ENCODE results near the gene FBLN1.

FBLN1 gene

GRCh38 chr22:45473626-45474237 is 29.0 kb upstream of the FBLN1 start:
- no peak for TF ChIP-seq CTCF (IDR thresholded peaks at IDR 0.05; ENCODE audit: low read depth, low read length)
- no peak for TF ChIP-seq EZH2phosphoT487 (IDR thresholded peaks at IDR 0.05; ENCODE audit: low read depth)
- H3K4me1 ChIP-seq (ENCODE audit: low read length) = no peaks in the 10 kb centered on the region
- H3K4me2 ChIP-seq (ENCODE audit: low read length) = no peak overlapping the region

DNA sequence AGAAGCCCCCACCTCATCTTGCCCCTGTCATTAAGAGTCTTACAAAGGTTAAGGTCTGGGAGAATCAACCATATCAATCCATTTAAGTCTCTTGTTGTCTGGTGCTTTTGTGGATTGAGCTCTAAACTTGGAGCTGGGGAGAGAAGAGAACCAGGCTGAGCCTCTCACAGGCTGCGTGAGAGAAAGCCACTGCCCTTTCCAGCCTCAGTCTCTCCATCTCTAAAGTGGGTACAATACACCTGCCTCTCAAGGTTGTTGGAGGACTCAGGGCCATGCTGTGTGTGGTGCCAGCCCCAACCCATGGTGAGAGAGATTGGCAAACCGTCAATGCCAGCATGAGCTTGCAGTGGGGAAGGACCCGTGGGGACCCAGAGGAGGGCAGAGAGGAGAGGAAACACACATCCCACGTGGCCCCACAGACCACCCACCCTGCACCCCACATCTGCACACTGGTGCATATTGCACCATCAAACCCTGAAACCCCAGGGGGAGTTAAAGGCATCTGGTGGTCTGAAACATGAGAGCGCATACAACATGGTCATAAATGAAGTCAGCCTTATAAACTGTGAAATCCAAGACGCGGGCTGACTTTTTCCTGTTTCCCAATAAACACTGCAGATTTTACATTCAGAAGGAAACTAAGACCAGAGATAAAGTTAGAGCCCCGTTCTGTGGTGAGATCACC is 27.5 kb upstream of the FBLN1 start:
- H3K9ac ChIP-seq (ENCODE audit: low read length) = no peak overlapping the region
- no peaks in the 10 kb centered on the region for H3K36me3 ChIP-seq (replicated peaks; ENCODE audit: low read depth, low read length)
- TF ChIP-seq CTCF (IDR thresholded peaks at IDR 0.05; ENCODE audit: low read depth, low read length) (no peak), EZH2phosphoT487 (IDR thresholded peaks at IDR 0.05; ENCODE audit: low read depth) (no peak)
- H3K27ac ChIP-seq (ENCODE audit: low read length) = no peak overlapping the region
- no peak overlapping the region for H3K4me3 ChIP-seq (ENCODE audit: low read length)
- H3K9me3 ChIP-seq (ENCODE audit: insufficient read depth, low read length) = no peaks in the 10 kb centered on the region
- no peaks in the 10 kb centered on the region for H3K79me2 ChIP-seq (ENCODE audit: low read length)
- no peaks in the 10 kb centered on the region for H4K20me1 ChIP-seq (ENCODE audit: insufficient read depth, low read length)
- peaks cover 17% of the 10 kb centered on the region; the same call in 1 of the 2 replicates for H3K27me3 ChIP-seq (ENCODE audit: low read depth, low read length)
- no peak overlapping the region for H2AFZ ChIP-seq (ENCODE audit: low read depth, low read length)
- no peak overlapping the region for H3K4me2 ChIP-seq (ENCODE audit: low read length)
- no peaks in the 10 kb centered on the region for H3K4me1 ChIP-seq (ENCODE audit: low read length)

More at GRCh38 chr22:45473626-45474237, 29.0 kb upstream of the FBLN1 start:
- no peaks in the 10 kb centered on the region for H4K20me1 ChIP-seq (ENCODE audit: insufficient read depth, low read length)
- H3K9ac ChIP-seq (ENCODE audit: low read length) = no peak overlapping the region
- H3K27ac ChIP-seq (ENCODE audit: low read length) = no peak overlapping the region
- H2AFZ ChIP-seq (ENCODE audit: low read depth, low read length) = no peak overlapping the region
- peaks cover 24% of the 10 kb centered on the region; the same call in 1 of the 2 replicates for H3K27me3 ChIP-seq (ENCODE audit: low read depth, low read length)
- H3K9me3 ChIP-seq (ENCODE audit: insufficient read depth, low read length) = no peaks in the 10 kb centered on the region
- no peaks in the 10 kb centered on the region for H3K36me3 ChIP-seq (replicated peaks; ENCODE audit: low read depth, low read length)
- no peaks in the 10 kb centered on the region for H3K79me2 ChIP-seq (ENCODE audit: low read length)
- no peak overlapping the region for H3K4me3 ChIP-seq (ENCODE audit: low read length)

- H3K4me3 ChIP-seq (ENCODE audit: low read length) = no peak overlapping the region
- H3K27me3 ChIP-seq (ENCODE audit: low read depth, low read length) = peaks cover 20% of the 10 kb centered on the region; the same call in 1 of the 2 replicates
- no peaks in the 10 kb centered on the region for H3K4me1 ChIP-seq (ENCODE audit: low read length)
- H3K27ac ChIP-seq (ENCODE audit: low read length) = no peak overlapping the region
- H3K9me3 ChIP-seq (ENCODE audit: insufficient read depth, low read length) = no peaks in the 10 kb centered on the region
- H3K79me2 ChIP-seq (ENCODE audit: low read length) = no peaks in the 10 kb centered on the region
- H3K9ac ChIP-seq (ENCODE audit: low read length) = no peak overlapping the region
- H2AFZ ChIP-seq (ENCODE audit: low read depth, low read length) = no peak overlapping the region
- H3K36me3 ChIP-seq (replicated peaks; ENCODE audit: low read depth, low read length) = no peaks in the 10 kb centered on the region
- H4K20me1 ChIP-seq (ENCODE audit: insufficient read depth, low read length) = no peaks in the 10 kb centered on the region
- no peak overlapping the region for H3K4me2 ChIP-seq (ENCODE audit: low read length)
- TF ChIP-seq CTCF (IDR thresholded peaks at IDR 0.05; ENCODE audit: low read depth, low read length) (no peak), EZH2phosphoT487 (IDR thresholded peaks at IDR 0.05; ENCODE audit: low read depth) (no peak)
Measured at GRCh38 chr22:45475851-45476514, 26.7 kb upstream of the FBLN1 start.

DNA sequence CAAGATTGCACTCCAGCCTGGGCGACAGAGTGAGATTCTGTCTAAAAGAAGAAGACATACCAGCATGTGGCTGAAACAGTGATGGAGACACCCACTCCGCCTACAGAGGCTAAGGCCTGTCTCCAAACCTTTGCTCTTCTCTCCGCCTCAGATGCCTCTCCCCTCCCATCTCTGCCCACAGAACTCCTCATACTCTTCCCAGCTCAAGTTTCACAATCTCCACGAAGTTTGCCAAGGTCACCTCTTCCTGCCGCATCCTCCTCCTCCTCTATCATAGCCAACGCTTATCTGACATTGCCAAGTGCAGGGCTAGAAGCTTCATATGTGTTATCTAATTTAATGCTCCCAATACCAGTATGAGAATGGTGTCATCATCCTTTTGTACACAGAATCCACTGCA is 25.9 kb upstream of the FBLN1 start:
- Histone ChIP-seq H3K79me2 (ENCODE audit: low read length) (no peaks in the 10 kb centered on the region), H3K27ac (ENCODE audit: low read length) (no peak overlapping the region), H3K4me2 (ENCODE audit: low read length) (no peak overlapping the region), H4K20me1 (ENCODE audit: insufficient read depth, low read length) (no peaks in the 10 kb centered on the region), H3K4me3 (ENCODE audit: low read length) (no peak overlapping the region), H3K9me3 (ENCODE audit: insufficient read depth, low read length) (no peaks in the 10 kb centered on the region), H3K27me3 (ENCODE audit: low read depth, low read length) (peaks cover 23% of the 10 kb centered on the region; the same call in 1 of the 2 replicates), H3K9ac (ENCODE audit: low read length) (no peak overlapping the region), H3K4me1 (ENCODE audit: low read length) (no peaks in the 10 kb centered on the region), H2AFZ (ENCODE audit: low read depth, low read length) (no peak overlapping the region), H3K36me3 (replicated peaks; ENCODE audit: low read depth, low read length) (no peaks in the 10 kb centered on the region)
- no peak for TF ChIP-seq EZH2phosphoT487 (IDR thresholded peaks at IDR 0.05; ENCODE audit: low read depth)
- TF ChIP-seq CTCF (IDR thresholded peaks at IDR 0.05; ENCODE audit: low read depth, low read length) = no peak
